ENCODE results near the gene HACD2.

Gene HACD2

DNA sequence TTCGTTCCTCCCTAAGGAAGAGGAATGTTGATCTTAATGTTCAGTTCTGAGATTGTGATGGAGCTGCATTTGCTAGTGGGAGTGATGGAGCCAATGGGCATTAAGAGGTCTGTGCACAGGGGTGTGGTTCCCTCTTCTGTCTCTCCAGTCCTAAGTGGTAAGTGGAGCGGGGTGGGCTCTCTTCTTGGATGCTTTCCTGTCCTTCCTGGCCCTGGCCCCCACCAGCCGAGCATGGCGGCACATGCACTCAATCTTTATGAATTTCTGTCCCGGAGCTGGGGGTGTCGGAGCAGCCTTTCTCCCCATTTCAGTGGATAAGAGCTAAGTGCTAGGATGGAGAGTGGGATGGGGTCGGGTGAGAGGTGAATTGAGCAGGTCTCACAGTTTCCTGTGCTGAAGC, 98.4 kb downstream of the HACD2 start:
- no peak for DNase-seq (ENCODE audit: low read depth)
- TF ChIP-seq, protein P1, sequence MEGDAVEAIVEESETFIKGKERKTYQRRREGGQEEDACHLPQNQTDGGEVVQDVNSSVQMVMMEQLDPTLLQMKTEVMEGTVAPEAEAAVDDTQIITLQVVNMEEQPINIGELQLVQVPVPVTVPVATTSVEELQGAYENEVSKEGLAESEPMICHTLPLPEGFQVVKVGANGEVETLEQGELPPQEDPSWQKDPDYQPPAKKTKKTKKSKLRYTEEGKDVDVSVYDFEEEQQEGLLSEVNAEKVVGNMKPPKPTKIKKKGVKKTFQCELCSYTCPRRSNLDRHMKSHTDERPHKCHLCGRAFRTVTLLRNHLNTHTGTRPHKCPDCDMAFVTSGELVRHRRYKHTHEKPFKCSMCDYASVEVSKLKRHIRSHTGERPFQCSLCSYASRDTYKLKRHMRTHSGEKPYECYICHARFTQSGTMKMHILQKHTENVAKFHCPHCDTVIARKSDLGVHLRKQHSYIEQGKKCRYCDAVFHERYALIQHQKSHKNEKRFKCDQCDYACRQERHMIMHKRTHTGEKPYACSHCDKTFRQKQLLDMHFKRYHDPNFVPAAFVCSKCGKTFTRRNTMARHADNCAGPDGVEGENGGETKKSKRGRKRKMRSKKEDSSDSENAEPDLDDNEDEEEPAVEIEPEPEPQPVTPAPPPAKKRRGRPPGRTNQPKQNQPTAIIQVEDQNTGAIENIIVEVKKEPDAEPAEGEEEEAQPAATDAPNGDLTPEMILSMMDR (IDR thresholded peaks at IDR 0.05; ENCODE audit: low read depth, low read length, missing control alignments), result no peak
- H3K4me3 ChIP-seq (ENCODE audit: low read depth, low read length), result no peak overlapping the region
- in situ Hi-C loops (cut with HindIII; ENCODE audit: low sequenced_read_pairs), result no loop called here

DNA sequence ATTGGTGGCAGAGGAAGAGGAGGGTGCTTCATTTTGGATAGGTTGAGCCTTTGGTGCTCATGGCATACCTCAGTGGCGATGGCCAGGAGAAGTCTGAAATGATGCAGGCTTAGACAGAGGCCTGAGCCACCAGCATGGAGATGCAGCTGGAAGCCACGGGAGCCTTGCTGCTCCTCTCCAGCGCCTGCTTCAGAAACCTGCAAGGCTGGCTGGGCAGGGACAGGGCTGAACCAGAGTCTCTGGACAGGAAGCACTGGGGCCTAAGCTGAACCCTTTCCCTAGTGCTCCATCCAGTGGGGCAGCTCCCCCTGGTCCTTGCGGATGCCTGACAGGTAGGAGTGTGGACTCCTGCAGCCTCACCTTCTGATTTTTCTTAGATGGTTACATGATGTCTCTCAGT, 99.3 kb downstream of the HACD2 start:
- TF ChIP-seq, protein P1 (IDR thresholded peaks at IDR 0.05; ENCODE audit: low read depth, low read length, missing control alignments), result no peak

DNA sequence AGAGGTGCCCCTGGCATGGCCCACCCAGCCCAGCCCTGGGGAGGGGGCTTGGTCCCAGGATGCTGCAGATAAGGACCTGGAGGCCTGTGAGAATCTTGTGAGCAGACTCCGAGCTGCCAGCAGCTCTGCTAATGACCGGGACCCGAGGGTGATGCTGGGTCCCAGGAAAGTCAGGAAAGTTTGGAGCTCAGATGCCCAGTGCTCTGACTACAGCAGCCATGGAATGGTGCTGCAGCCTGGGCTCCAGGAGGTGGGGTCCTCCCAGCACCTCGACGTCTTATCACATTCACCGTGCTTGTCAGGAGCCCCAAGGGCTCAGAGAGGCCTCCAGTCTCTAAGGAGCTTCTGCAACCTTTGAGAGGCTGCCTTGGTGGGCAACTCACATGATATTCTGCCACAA, 101.7 kb downstream of the HACD2 start:
- no peak overlapping the region for H3K4me3 ChIP-seq (ENCODE audit: low read depth, low read length)
- no peak for DNase-seq (ENCODE audit: low read depth)
- in situ Hi-C loops (cut with HindIII; ENCODE audit: low sequenced_read_pairs), result no loop called here
- TF ChIP-seq, protein P1 (IDR thresholded peaks at IDR 0.05; ENCODE audit: low read depth, low read length, missing control alignments), result no peak

More for the DNA sequence above, 99.3 kb downstream of the HACD2 start:
- no peak for DNase-seq (ENCODE audit: low read depth)
- in situ Hi-C loops (cut with HindIII; ENCODE audit: low sequenced_read_pairs), result no loop called here
- no peak overlapping the region for H3K4me3 ChIP-seq (ENCODE audit: low read depth, low read length)

DNA sequence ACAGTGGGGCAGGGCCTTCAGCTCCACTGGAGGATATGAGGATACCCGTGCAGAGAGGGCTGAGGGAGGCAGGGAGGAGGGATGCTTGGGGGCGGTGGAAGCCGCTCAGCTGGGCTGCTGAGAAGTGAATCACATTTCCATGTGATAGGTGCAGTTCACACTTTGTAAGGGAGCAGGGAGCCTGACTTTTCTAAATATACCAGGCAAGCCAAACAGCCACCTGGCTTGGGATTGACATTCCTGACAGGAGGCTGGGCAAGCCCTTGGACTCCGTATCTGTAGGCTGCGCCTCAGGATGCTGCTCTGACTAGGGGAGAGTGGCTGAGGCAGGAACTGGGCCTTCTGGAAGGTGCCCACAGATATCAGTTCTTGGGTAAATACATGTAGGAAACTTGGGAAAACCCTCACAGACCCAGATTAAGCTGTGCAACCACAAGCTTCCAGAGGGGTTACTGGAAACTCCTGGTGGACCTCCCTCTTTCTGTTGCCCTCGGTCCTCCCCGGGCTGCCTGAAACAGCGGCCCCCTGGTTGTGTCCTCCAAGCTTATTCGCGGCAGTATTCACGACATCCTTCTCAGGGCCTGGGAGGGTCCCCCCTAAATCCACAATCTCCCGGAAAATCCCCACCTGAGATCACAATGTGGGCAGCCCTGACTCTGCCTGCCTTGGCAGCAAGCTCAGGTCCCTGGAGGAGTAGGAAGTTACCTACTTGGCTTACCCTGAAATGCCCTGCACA, 103.0 kb downstream of the HACD2 start:
- no peak overlapping the region for H3K4me3 ChIP-seq (ENCODE audit: low read depth, low read length)
- in situ Hi-C loops (cut with HindIII; ENCODE audit: low sequenced_read_pairs), result no loop called here
- no peak for DNase-seq (ENCODE audit: low read depth)
- TF ChIP-seq, protein P1 (IDR thresholded peaks at IDR 0.05; ENCODE audit: low read depth, low read length, missing control alignments), result no peak

DNA sequence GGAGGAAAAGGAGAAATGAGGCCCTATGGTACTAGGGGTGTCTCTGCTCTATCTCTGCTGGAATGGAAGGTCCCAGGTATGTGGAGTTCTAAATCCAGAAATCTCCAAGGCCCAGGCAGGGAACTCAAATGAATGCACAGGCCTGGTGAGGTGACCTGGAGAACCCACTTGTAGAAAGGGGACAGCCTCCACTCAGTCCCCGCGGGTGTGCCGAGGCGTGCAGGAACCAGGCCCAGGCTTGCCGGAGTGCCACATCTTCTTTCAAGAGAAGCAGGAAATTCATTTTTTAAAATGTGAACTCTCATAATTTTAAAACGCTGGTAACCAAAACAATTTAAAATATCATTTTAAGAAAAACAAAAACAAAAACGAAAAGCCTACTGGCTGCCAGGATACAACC, 103.8 kb downstream of the HACD2 start:
- TF ChIP-seq, protein P1 (IDR thresholded peaks at IDR 0.05; ENCODE audit: low read depth, low read length, missing control alignments), result no peak
- no peak for DNase-seq (ENCODE audit: low read depth)
- in situ Hi-C loops (cut with HindIII; ENCODE audit: low sequenced_read_pairs), result no loop called here
- H3K4me3 ChIP-seq (ENCODE audit: low read depth, low read length), result no peak overlapping the region

DNA sequence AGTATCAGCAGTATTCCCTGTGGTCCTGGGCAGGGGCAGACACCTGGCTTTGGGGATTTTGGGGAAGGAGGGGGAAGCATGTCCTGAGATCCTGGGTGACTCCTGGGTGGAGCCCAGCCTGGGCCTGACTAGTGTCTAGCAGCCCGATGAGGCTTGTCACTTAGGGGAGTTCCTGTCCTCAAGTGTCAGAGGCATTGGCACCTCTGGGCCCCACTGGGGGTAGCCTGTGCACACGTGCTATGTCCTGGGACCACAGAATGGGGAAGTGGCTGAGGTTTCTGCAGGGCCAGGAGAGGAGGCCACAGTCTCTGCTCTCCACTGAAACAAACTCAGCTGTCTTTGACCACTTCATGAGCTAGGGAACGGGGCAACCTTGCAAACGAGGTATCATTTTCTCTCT, 104.4 kb downstream of the HACD2 start:
- no peak for DNase-seq (ENCODE audit: low read depth)
- TF ChIP-seq, protein P1 (IDR thresholded peaks at IDR 0.05; ENCODE audit: low read depth, low read length, missing control alignments), result no peak
- no peak overlapping the region for H3K4me3 ChIP-seq (ENCODE audit: low read depth, low read length)
- in situ Hi-C loops (cut with HindIII; ENCODE audit: low sequenced_read_pairs), result no loop called here

All from astrocyte of the cerebellum (primary cell).